ENCODE results near the gene TNK1.

- TF ChIP-seq EP300 (IDR thresholded peaks at IDR 0.05) (no peak), POLR2A (IDR thresholded peaks at IDR 0.05) (no peak), POLR2AphosphoS5 (IDR thresholded peaks at IDR 0.05) (no peak)
These were observed 13.8 kb upstream of the TNK1 start for GRCh38 chr17:7367083-7367482.

Data from suprapubic skin (tissue), 4 donors.